Fibroblast of lung (primary cell): ENCODE results near the gene TMEM59. TPM values are rescaled to one million over a fixed set of nuclear protein-coding genes. Genes with fewer than 3 reads are reported as not detected.

Experiments used
- DNase-seq, 2 donors: peaks; one replicate each; pipeline versions ENCODE4 v3.0.0 to v3.0.0-alpha.2; 2010; ENCODE audit warnings: low read depth in 2 of 2
- H2AFZ ChIP-seq: 2 replicates; pipeline ENCODE4 v1.5.1; 2012; ENCODE audit warnings: low read length, control low read depth, inconsistent platforms
- H3K27ac ChIP-seq: 2 replicates; pipeline ENCODE4 v1.5.1; 2011; ENCODE audit warnings: low read length, control low read depth; ENCODE audit not compliant: insufficient read depth
- H3K27me3 ChIP-seq: 2 replicates; pipeline ENCODE4 v1.5.1; 2011; ENCODE audit warnings: mild to moderate bottlenecking, low read length; ENCODE audit not compliant: control insufficient read depth, insufficient read depth
- H3K36me3 ChIP-seq: 2 replicates; pipeline ENCODE4 v1.5.1; 2011; ENCODE audit warnings: low read length; ENCODE audit not compliant: control insufficient read depth, insufficient read depth
- H3K4me1 ChIP-seq: 2 replicates; pipeline ENCODE4 v1.5.1; 2011; ENCODE audit warnings: low read length; ENCODE audit not compliant: control insufficient read depth, insufficient read depth; ENCODE audit errors: extremely low read depth
- H3K4me2 ChIP-seq: 2 replicates; pipeline ENCODE4 v1.5.1; 2011; ENCODE audit warnings: low read length, control low read depth; ENCODE audit not compliant: insufficient read depth; ENCODE audit errors: extremely low read depth
- H3K4me3 ChIP-seq, 4 experiments: fragments of 200-600 bp in 1 of 4; sonication (generic) in 1 of 4; replicated peaks in 1 of 4; 2 replicates each; pipeline ENCODE4 v1.5.1; 2011 to 2016; ENCODE audit warnings: low read length in 4 of 4, low read depth in 3 of 4, mild to moderate bottlenecking in 3 of 4, control low read depth in 2 of 4, inconsistent platforms in 1 of 4, mixed read lengths in 1 of 4; ENCODE audit not compliant: insufficient read depth in 1 of 4; ENCODE audit errors: control extremely low read depth in 1 of 4
- H3K79me2 ChIP-seq: 2 replicates; pipeline ENCODE4 v1.5.1; 2012; ENCODE audit warnings: mild to moderate bottlenecking, low read length, inconsistent platforms; ENCODE audit not compliant: control insufficient read depth, insufficient read depth
- H3K9ac ChIP-seq: 2 replicates; pipeline ENCODE4 v1.5.1; 2011; ENCODE audit warnings: mild to moderate bottlenecking, low read length, control low read depth; ENCODE audit not compliant: insufficient read depth
- H3K9me3 ChIP-seq: 2 replicates; pipeline ENCODE4 v1.5.1; 2012; ENCODE audit warnings: low read depth, low read length; ENCODE audit not compliant: control insufficient read depth, insufficient read depth
- H4K20me1 ChIP-seq: 2 replicates; pipeline ENCODE4 v1.5.1; 2011; ENCODE audit warnings: low read length; ENCODE audit not compliant: control insufficient read depth, insufficient read depth; ENCODE audit errors: extremely low read depth
- EZH2 ChIP-seq: IDR thresholded peaks from 2 replicates; pipeline ENCODE4 v1.5.1; 2012; ENCODE audit warnings: low read length, control low read depth, mild to moderate bottlenecking; ENCODE audit errors: missing control alignments
- polyA plus RNA-seq, 2 donors: library from polyadenylated mRNA; depleted of rRNA in 1 of 2; stranded (reverse) in 1 of 2; unstranded in 1 of 2; fragments of >200 nt; gene quantifications; 2 replicates each; pipeline ENCODE4 v1.2.1, GENCODE V29; 2011 to 2012; ENCODE audit warnings: missing spikeins in 1 of 2
- total RNA-seq: library from RNA; depleted of rRNA; stranded (reverse); fragments of >200 nt; gene quantifications from 2 replicates; pipeline ENCODE4 v1.2.1, GENCODE V29; 2014
- TF ChIP-seq, protein P1 (sequence below), 2 donors: IDR thresholded peaks in 1 of 2; conservative IDR thresholded peaks in 1 of 2; 1 replicate in 1 of 2; 2 replicates in 1 of 2; pipeline ENCODE4 v1.5.1; 2011 to 2012; ENCODE audit warnings: low read length in 2 of 2, control low read depth in 1 of 2, inconsistent platforms in 1 of 2, low read depth in 1 of 2, mild to moderate bottlenecking in 1 of 2

TMEM59 gene
- total and polyA plus RNA-seq, 2 donors (not counting 1 experiment from before 2014, with no cell fraction given): 431 to 480 TPM

DNA sequence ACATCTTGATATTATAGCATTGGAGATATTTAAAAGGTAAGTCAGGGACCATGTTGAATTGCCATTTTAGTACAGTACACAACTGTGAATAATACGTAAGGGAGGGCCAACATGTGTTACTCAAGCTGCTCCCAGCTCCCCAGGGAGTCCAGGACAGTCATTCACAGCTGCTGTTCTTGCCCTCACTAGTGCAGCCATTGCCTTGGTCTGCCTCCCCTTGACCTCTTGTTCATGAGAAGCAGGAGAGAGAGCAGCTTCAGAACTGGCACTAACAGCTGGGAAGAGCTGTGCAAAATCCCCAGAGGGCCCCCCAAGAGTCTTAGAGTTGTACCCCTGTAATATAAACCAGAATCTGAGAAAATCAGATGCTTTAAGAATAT, 16.8 kb upstream of the TMEM59 start:
- Histone ChIP-seq H3K9me3 (no peaks in the 10 kb centered on the region), H3K4me1 (no peaks in the 10 kb centered on the region), H3K27me3 (no peaks in the 10 kb centered on the region), H3K4me2 (no peak overlapping the region), H4K20me1 (no peaks in the 10 kb centered on the region), H3K27ac (no peak overlapping the region), H3K36me3 (no peaks in the 10 kb centered on the region), H3K9ac (no peak overlapping the region), H2AFZ (no peak overlapping the region), H3K4me3 (no peak overlapping the region), H3K79me2 (no peaks in the 10 kb centered on the region)
- no peak for DNase-seq
- TF ChIP-seq, protein P1, sequence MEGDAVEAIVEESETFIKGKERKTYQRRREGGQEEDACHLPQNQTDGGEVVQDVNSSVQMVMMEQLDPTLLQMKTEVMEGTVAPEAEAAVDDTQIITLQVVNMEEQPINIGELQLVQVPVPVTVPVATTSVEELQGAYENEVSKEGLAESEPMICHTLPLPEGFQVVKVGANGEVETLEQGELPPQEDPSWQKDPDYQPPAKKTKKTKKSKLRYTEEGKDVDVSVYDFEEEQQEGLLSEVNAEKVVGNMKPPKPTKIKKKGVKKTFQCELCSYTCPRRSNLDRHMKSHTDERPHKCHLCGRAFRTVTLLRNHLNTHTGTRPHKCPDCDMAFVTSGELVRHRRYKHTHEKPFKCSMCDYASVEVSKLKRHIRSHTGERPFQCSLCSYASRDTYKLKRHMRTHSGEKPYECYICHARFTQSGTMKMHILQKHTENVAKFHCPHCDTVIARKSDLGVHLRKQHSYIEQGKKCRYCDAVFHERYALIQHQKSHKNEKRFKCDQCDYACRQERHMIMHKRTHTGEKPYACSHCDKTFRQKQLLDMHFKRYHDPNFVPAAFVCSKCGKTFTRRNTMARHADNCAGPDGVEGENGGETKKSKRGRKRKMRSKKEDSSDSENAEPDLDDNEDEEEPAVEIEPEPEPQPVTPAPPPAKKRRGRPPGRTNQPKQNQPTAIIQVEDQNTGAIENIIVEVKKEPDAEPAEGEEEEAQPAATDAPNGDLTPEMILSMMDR (conservative IDR thresholded peaks at IDR 0.05 in 1 of 2, IDR thresholded peaks at IDR 0.05 in 1 of 2; ENCODE audit: low read depth in 1 of 2, low read length in 2 of 2): no peak
- no peak for TF ChIP-seq EZH2

DNA sequence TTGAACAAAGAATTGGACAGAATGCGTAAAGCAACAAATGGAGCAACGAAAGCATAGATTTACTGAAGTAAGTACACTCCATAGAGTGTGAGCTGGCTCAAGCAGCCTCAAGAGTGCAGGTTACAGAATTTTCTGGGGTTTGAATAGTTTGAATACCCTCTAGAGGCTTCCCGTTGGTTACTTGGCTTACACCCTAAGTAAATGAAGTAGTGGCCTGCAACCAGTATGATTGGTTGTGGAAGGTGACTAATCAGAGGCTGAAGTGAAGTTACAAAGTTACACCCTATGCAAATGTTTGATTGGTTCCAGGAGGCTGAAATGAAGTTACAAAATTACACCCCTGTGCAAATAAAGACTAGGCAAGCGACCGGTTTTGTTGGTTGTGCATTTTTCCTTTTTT, 11.3 kb upstream of the TMEM59 start:
- no peak overlapping the region for H3K4me3 ChIP-seq
- H4K20me1 ChIP-seq: no peaks in the 10 kb centered on the region
- no peaks in the 10 kb centered on the region for H3K36me3 ChIP-seq
- no peak overlapping the region for H3K27ac ChIP-seq
- DNase-seq: peak; percentile 5 to 10
- no peak overlapping the region for H3K4me2 ChIP-seq
- no peaks in the 10 kb centered on the region for H3K9me3 ChIP-seq
- no peaks in the 10 kb centered on the region for H3K4me1 ChIP-seq
- no peak overlapping the region for H3K9ac ChIP-seq
- H3K79me2 ChIP-seq: no peaks in the 10 kb centered on the region
- H3K27me3 ChIP-seq: no peaks in the 10 kb centered on the region
- no peak for TF ChIP-seq EZH2
- TF ChIP-seq, protein P1 (conservative IDR thresholded peaks at IDR 0.05 in 1 of 2, IDR thresholded peaks at IDR 0.05 in 1 of 2; ENCODE audit: low read depth in 1 of 2, low read length in 2 of 2): no peak
- H2AFZ ChIP-seq: no peak overlapping the region

DNA sequence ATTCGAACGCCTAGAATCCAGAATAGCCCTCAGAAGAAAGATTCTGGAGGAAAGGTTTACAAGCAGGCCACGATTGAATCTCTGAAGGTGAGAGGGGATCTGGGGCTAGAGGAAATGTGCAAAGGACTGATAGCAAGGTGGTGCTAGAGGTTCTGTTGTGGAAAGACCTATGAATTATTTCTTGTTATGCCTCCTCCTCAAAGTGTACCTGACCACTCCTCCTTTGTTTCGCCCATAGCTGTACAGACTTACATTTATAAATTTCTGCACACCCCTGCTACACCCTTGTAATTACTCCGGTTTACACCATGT, 1.4 kb upstream of the TMEM59 start:
- no peak overlapping the region for H2AFZ ChIP-seq
- H3K9me3 ChIP-seq: no peaks in the 10 kb centered on the region
- H3K79me2 ChIP-seq: peaks cover 30% of the 10 kb centered on the region
- no peak for DNase-seq
- peak overlapping the region; percentile 42 for H3K4me2 ChIP-seq
- no peak overlapping the region for H3K9ac ChIP-seq
- H4K20me1 ChIP-seq: no peaks in the 10 kb centered on the region
- peaks cover 1% of the 10 kb centered on the region for H3K36me3 ChIP-seq
- no peaks in the 10 kb centered on the region for H3K27me3 ChIP-seq
- H3K4me1 ChIP-seq: no peaks in the 10 kb centered on the region
- no peak for TF ChIP-seq EZH2
- TF ChIP-seq, protein P1 (conservative IDR thresholded peaks at IDR 0.05 in 1 of 2, IDR thresholded peaks at IDR 0.05 in 1 of 2; ENCODE audit: low read depth in 1 of 2, low read length in 2 of 2): no peak
- peak overlapping the region; percentile 77 to 88 (median 82) for H3K4me3 ChIP-seq
- peak overlapping the region; percentile 93 for H3K27ac ChIP-seq
